ENCODE data around the gene ZNF646.
A peak's percentile ranks its signal among the peaks of the same experiment; 100 is the strongest.

Gene ZNF646

DNA sequence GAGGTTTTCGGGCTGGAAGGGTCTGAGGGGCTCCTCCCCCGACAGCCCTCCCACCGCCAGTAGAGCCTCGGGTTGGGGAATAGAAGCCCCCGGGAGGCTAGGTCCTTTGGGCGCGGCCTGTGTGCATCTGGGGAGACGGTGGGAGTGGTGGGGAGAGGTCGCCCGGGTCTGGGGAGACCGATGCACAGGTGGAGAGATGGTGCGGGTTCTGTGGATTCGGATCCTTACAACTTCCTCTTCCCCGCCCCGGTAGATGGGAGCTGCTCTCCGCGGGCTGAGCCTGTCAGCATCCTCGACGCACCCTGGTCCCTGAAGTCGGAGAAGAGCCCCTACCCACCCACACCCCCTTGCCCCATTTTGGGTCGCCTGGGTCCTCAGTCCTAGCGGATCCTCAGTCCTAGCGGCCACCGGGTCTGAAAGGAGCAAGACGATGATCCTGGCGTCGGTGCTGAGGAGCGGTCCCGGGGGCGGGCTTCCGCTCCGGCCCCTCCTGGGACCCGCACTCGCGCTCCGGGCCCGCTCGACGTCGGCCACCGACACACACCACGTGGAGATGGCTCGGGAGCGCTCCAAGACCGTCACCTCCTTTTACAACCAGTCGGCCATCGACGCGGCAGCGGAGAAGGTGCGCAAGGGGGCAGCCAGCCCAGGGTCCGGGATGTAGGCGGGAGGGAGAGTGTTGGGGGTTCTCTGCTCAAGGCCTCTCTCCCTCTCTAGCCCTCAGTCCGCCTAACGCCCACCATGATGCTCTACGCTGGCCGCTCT, 34.8 kb downstream of the ZNF646 start:
- no peak for DNase-seq

DNA sequence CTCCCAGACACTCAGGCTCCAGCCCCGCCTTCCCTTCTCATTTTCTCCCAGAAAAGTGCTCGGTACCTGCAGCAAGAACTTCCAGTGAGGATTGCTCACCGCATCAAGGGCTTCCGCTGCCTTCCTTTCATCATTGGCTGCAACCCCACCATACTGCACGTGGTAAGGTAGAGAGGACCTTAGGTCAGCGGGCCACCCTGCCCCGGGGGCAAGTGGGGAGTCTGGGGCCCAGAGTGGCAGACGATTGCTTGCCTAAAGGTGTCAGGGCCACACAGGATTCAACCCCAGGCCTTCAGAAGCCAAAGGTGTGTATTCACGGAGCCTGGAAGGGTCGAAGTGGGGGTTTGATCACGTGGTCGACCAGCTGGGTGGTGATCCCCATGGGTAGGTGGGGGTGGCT, 35.4 kb downstream of the ZNF646 start:
- no peak for DNase-seq

DNA sequence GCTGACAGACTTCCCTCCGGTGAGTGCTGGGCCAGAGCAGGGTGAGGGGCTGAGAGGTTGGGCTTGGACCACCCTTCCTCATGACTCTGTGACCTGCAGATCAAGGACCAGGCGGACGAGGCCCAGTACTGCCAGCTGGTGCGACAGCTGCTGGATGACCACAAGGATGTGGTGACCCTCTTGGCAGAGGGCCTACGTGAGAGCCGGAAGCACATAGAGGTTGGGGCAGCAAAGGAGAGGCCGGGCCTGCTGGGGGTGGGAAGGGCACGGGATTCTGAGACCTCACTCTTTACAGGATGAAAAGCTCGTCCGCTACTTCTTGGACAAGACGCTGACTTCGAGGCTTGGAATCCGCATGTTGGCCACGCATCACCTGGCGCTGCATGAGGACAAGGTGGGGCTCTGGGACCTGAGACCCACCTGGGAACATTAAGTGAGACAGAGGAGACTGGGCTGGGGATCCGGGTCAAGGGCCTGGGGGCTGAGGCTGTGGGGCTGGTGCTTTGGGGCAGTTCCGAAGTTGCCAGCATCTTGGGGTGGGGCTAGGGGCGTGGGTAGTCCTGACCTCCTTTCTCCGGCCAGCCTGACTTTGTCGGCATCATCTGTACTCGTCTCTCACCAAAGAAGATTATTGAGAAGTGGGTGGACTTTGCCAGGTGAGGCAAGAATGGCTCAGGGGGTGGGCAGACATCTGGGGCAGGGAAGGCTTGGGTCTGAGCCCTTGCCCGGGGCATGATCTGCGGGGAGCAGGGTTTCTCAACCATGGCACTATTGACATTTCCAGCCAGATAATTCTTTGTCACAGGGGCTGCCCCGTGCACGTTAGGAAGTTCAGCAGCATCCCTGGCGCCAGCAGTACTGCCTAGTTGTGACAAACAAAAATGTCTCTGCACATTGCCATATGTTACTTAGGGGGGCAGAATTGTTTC, 36.1 kb downstream of the ZNF646 start:
- DNase-seq, result no peak

- no peak for DNase-seq
These were observed 37.8 kb downstream of the ZNF646 start for GRCh38 chr16:31111881-31112466.

DNA sequence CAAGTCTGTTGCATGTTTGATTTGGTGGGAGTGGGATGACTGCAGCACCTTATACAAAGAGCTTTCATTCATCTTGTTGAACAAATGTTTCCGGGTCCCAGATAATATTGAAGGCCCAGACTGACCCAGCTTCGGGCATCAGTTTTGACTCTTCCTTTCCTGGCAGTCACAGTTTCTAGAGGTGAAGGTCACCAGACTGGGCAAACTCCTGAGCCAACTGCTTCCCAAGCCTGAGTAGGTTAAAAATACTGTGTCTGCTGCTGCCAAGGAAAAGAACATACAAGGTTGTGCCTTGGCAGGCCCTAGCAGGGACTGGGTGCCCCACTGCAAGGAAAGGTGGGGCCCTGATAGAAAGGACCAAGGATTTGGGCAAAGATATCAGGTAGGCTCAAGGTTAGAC, 38.5 kb downstream of the ZNF646 start:
- DNase-seq, result no peak

GRCh38 chr16:31113121-31114120, 39.2 kb downstream of the ZNF646 start:
- peak in 1 of 2 donors; percentile 46 for DNase-seq

GRCh38 chr16:31114468-31114867, 40.2 kb downstream of the ZNF646 start:
- DNase-seq, result no peak

DNA sequence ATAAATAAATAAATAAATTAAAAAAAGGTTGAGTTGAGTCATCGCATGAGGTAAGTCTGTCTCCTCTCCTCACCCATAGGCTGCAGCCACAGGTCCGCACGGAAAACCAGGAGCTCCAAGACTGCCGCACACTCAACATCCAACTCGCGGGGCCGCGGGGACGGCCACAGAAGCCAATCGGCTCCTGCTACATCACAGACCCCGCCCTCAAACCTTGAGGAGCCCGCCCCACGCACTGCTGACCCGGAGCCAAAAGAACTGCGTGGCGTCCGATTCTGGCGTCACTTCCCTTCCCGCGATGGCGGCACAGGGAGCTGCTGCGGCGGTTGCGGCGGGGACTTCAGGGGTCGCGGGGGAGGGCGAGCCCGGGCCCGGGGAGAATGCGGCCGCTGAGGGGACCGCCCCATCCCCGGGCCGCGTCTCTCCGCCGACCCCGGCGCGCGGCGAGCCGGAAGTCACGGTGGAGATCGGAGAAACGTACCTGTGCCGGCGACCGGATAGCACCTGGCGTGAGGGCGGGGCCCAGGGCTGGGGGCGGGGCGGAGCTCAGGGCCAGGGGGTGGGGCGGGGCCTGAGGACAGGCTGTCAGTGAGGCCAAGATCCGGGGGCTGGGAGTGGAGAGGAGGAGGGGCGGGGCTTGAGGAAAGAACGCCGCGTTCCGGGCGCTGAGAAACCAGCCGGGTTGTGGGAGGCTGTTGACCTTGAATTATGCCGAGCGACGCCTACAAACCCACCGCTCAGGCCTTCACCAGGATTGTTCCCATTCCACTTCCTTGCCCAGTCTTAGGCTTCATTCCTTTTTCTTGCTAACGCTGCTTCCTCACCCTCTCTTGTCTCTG, 43.4 kb downstream of the ZNF646 start, which contains the start of gene KAT8:
Gene KAT8, plus strand, starts transcription at position 281 of the 839 bp plus-strand sequence. Its CDS starts 18 bp downstream, at position 299.
- peak; percentile 97 to 98 for DNase-seq

- peak in 1 of 2 donors; percentile 45 for DNase-seq
These were observed 44.3 kb downstream of the ZNF646 start for GRCh38 chr16:31118223-31119155.

DNA sequence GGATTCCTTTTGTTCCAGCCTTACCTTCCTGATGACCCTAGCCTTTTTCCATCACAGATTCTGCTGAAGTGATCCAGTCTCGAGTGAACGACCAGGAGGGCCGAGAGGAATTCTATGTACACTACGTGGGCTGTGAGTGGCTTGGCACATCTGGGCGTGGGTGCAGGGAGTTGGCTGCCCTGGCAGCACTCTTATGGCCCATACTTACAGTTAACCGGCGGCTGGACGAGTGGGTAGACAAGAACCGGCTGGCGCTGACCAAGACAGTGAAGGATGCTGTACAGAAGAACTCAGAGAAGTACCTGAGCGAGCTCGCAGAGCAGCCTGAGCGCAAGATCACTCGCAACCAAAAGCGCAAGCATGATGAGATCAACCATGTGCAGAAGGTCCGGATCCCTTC, 45.9 kb downstream of the ZNF646 start:
- no peak for DNase-seq

DNA sequence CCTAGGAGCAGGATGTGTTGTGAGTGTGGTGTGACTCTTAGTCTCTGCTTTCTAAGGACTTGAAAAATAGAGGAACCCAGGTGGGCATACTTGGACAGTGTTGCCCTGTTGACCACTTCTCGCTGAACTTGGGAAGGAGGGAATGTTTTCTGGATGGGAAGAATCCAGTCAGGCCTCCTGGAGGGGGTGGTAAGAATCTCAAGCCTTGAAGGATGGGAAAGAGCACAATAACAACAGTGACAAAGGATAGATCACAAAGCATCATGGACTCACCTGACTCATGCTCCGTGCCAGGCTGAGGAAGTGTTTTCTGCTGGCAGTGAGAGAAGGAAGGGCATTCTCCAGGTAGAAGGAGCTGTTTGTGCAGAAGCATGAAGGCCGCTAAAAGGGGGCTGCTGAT, 51.6 kb downstream of the ZNF646 start:
- DNase-seq, result no peak

GRCh38 chr16:31127182-31127581, 53.0 kb downstream of the ZNF646 start:
- DNase-seq, result no peak

DNA sequence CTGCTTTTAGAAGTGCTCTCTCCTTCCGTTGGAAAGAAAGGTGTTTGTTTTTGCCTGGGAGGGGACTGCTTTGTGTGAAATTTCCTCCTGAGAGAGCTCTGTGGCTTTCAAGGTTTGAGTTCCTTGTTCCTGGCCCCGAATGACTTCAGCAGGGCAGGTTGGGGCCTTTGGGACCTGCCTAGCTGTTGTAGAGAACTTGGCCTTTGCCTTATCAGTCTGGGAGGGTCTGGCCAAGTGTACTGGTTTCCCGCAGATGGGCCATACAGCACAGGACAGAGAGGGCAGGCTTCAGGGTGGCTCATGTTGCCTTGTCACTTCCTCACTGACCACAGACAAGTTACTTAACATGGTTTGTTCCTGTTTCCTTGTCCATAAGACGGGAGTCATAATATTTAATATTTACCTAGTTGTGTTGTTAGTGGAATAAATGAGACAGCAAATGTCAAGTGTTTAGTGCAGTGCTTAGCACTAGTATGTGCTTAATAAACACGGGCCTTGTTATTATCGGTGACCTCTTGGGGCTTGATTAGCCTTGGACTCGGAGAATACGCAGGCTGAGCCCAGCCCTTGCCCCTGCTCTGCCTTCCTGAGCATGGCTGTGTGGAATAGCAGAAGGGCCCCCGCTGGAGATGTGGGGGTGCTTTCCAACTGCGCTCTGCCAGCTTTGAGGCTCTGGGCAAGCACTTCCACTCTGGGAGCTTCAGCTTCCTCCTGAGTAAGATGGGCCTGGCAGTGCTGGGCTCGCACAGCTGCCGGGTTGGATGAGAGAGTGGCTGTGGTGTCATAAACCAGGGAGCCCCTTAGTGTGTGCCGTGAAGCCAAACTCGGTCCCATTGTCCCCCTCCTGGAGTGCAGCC, 54.7 kb downstream of the ZNF646 start:
- peak; percentile 31 to 80 for DNase-seq

GRCh38 chr16:31129568-31130335, 55.5 kb downstream of the ZNF646 start:
- DNase-seq, result no peak

DNA sequence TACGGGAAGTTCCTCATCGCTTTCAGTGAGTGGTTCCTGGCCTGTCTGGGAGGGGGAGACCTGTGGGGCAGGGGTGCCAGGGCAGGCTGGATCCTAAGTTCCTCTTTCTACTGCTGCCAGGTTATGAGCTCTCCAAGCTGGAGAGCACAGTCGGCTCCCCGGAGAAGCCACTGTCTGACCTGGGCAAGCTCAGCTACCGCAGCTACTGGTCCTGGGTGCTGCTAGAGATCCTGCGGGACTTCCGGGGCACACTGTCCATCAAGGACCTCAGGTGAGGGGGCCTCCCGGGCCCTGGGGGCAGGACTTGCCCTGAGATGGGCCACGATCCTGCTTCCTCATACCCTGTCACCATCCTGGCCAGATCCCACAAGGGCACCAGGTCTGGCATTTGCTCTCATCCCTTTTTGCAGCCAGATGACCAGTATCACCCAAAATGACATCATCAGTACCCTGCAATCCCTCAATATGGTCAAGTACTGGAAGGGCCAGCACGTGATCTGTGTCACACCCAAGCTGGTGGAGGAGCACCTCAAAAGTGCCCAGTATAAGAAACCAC, 56.2 kb downstream of the ZNF646 start:
- peak in 1 of 2 donors; percentile 33 for DNase-seq

DNA sequence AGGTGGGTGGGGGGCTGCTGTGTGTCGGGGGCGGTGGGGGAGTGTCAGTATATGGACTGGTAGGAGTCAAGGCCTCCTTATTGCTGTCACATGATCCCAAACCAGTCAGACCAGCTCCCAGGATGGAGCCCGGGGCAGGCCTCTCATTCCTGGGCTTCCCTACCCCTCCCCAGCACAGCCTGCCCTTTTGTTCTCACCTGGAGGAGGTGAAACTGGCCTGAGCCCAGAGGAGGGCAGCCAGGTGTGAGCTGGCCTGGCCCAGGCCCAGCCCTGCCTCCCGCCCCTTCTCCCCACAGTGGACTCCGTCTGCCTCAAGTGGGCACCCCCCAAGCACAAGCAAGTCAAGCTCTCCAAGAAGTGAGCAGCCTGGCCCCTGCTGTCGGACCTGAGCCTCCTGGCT, 56.7 kb downstream of the ZNF646 start:
- DNase-seq, result no peak

DNA sequence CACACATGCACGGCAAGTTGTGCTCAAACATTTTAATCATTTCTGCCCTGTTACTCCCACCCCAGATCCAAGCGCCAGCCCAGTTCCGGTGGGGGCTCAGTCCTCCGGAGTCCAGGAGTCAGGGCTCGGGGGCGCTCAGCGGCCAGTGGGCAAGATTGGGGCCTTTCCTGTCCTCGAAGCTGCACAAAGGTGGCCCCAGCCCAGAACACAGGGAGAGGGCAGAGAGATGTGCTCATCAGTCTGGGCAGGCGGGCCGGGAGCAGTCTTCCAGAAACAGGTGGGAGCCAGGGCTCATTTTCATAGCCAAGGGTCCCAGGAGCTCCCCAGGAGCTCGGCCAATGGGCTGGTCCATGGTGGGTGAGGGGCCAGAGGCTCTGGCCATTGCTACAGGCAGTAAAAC, 57.2 kb downstream of the ZNF646 start:
- no peak for DNase-seq

DNA sequence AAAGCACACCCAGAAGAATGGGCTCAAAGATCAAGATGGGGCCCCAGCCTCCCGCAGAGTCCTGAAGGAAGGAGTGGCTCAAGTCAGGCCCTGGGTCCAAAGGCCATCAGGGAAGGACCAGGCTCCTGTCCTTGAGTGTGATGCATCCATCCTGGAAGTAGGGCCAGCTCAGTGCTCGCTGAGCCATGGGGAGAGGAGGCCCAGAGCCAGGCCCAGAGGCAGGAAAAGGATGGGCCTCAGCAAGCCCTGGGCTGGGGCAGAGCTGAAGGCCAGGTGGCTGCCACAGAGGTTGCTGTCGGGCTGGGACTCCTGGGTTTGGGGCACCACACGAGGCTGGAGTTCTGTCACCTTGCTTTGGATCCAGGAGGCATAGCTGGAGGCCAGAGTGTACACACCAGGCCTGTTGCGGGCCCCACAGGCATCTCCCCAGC, 57.6 kb downstream of the ZNF646 start:
- no peak for DNase-seq
